ENCODE data around the gene REM2.
"Not testable (repeated sequence)": the region's sequence is repeated elsewhere in the genome, so short reads cannot be mapped to it uniquely, and the experiment has no call there.

The REM2 gene

DNA sequence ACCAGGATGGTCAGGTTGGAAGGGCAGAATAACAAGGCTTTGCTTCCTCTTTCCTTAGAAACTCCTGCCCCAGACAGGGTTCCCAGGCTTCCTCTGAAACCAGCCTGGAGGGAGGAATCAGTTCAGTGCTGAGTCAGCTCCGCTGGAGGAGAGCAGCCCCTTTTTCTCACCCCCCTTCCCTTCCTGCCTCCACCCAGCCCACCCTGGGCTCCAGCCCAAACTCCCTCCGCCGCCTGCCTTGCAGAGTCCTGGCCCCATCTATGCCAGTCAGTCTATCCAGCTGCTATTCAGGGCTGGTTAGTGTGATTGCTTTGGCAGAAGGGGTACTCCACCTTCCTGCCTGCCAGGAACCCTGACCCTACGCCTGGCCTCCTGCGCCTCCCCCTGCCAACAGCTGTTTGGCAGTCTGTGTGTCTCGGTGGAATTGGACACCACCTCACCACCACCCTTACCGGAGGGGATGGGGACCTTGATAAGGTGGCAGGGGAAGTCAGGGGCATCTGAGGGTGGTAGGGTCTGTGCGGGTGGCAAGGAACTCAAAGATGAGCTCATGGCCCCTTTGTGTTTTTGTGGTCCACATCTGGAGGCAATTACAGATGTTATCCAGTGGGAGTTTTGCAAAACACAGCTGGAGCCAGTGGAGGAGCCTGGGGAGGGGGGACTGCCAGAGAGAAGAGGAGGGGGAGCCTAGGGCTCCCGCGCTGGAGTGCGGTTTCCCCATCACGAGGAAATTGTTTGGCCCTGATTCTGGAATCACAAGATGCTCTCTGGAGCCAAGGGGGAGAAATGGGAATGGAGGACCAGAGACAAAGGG, 34.5 kb upstream of the REM2 start:
- DNase-seq (ENCODE audit: low spot score), result peak; percentile 77

DNA sequence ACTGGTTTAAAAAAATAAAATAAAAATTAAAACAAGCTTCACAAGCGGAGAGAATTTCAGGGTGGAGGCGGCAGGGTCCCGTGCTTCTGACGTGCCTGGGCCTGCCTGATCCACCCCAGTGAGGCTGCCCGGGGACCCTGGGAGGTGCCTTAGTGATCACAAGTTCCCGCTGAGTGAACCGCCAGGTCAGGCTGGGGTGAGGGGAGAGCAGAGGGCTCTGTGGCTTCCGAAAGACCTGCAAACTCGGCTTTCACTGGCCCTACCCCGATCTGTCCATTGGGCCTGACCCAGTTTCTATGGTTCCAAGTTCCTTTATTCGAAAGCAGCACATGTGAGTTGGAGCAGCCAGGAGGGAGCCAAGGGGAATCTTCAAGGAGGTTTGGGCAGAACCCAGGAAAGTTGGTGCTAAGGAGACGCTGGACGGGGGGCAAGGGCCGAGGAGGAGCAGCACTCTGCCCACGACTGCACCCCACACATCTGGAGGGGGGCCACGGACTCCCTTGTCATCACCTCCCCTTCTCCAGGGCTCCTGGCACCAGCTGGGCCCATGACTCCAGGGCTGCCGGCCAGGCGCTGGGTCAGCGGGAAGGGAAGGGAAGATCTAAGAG, 33.7 kb upstream of the REM2 start:
- no peak for DNase-seq (ENCODE audit: low spot score)

DNA sequence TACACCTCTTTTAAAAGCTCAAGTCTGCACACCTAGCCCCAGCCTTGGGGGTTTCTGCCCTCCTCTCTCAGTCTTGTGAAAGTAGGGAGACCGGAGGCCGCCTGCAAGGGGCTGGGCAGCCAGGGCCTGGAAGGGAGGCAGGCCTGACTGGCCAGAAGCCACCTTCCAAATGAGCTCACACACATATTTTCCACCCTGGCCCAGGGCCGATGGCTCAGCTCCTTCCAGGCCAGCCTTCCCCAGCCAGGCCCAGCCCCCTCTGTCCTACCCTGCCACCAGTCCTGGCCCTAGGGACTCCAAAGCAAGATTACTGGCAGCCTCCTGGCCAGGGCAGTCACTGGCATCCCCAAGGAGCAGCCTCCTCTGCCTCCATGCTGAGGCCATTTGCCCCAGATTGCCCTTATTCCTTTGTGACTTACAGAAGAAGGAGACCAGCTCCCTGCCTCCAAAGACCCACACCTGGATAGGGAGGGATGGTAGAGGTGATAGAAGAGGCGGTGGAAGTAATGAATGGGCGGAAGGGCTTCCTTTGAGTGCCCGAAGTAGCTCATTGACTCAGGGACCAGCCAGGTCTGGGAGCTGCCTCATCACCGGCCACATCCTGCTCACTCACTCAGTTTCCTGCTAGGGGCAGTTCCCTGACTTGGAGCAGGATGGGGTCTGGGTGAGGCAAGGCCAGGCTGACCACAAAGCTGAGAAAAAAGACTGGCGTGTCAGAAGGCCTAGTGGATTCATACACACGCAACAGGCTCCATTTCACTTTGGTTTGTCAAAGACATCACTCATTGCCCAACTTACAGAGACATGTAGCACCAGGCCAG, 31.9 kb upstream of the REM2 start:
- DNase-seq (ENCODE audit: low spot score), result peak; percentile 84

- not testable (repeated sequence) for DNase-seq (ENCODE audit: low spot score)
Observed at GRCh38 chr14:22852178-22852577, 30.8 kb upstream of the REM2 start.

DNA sequence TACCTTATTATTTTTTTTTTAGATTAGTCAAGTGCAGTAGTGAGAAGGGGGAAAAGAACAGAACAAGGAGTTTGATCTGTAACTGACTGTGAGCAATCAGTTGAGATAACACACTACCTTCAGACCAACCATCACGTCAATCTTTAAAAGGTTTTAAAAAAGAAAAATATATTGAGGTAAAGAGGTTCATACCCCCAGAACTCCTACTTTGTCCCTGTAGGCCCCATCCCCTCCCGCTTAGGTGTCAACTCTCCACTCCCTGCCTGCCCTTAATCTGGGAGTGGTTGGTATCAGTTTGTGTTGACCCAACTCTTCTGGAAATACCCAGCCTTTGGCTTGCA, 30.5 kb upstream of the REM2 start:
- peak; percentile 3 for DNase-seq (ENCODE audit: low spot score)

DNA sequence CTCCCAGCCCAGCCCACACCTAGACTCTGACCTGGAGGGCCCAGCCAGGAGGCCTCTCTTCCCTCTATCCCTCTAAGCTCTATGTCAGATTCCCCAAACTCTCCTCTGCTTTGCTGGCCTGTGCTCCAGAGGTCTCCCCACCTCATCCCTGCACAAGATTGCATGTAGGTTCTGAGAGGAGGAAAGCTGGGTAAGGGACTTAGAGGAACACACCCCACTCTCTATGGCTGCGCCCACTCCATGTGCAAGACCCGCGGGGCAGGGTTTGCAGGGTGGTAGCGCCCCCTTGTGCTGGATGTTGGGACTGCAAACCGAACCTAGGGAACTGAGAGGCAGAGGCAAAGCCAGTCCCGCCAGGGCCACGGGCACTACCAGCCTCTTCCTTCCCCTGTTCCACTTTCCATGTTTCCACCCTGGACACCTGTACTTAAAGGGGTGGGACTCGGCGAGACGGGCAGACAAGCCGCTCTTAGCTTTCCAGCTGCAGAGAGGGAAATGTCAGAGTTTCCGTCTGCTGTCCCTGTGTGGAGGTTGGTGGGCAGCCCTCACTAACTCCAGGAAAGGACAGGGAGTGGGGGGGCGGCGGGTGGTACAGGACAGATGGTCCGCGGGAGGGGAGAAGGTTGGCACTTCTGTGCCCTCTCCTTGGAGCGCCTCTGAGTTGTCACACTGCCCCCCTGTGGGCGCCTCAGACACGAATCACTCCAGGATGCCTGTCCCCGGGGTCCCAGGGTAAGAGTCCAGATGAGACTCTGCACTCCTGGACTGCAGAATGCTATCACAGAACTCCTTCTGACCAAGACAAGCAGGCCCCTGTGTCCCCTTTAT, 29.9 kb upstream of the REM2 start:
- DNase-seq (ENCODE audit: low spot score), result peak; percentile 76

DNA sequence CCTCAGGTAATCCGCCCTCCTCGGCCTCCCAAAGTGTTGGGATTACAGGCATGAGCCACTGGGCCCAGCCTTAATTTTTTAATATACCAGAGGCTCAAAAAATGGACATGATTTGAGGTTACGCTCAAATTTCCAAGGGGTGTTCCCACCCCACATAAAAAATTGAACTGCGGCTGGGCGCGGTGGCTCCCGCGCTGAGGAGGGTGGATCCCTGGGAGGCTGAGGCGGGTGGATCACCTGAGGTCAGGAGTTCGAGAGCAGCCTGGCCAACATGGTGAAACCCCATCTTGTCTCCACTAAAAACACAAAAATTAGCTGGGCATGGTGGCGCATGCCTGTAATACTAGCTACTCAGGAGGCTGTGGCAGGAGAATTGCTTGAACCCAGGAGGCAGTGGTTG, 28.7 kb upstream of the REM2 start:
- not testable (repeated sequence) for DNase-seq (ENCODE audit: low spot score)

GRCh38 chr14:22854963-22855724, 27.9 kb upstream of the REM2 start:
- no peak for DNase-seq (ENCODE audit: low spot score)

DNA sequence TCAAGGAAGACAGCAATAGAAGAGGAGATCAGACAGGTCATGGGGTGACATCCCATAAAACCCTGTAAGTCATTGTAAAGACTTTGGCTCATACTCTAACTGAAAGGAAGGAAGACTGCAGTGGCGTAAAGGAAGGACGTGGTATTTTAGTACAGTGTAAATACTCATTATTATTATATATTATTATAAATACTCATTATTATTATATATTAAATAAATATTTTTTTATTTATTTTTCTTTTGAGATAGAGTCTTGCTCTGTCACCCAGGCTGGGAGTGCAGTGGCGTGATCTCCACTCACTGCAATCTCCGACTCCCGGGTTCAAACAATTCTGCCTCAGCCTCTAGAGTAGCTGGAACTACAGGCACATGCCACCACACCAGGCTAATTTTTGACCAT, 26.6 kb upstream of the REM2 start:
- DNase-seq (ENCODE audit: low spot score), result no peak

DNA sequence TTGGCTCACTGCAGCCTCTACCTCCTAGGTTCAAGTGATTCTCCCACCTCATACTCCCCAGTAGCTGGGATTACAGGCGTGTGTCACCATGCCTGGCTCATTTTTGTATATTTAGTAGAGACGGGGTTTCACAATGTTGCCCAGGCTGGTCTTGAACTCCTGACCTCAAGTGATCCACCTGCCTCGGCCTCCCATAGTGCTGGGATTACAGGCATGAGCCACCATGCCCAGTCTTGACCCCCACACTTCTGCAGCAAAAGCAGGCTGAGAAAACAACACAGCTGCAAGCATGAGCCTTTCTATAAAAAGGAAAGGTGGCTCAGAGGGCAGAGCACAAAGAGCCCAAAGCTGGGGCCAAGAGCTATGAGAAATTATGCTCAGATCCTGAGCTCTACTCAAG, 22.6 kb upstream of the REM2 start:
- DNase-seq (ENCODE audit: low spot score), result not testable (repeated sequence)

DNA sequence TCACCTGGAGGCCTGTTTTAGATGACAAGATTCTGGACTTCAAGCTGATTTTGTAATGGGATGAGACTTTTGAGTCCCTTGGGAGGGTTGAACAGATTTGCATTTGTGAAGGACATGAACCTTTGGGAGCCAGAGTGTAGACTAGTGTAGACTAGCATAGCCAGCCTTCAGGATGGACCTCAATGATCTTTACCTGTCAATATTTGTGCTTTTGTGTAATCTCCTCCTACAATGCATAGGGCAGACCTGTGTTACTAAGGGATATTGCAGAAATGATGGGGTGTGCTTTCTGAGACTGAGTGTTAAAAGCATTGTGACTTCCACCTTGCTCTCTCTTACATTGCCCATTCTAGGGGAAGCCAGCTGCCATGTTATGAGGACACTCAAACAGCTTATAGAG, 21.4 kb upstream of the REM2 start:
- no peak for DNase-seq (ENCODE audit: low spot score)

GRCh38 chr14:22864979-22865378, 18.0 kb upstream of the REM2 start:
- DNase-seq (ENCODE audit: low spot score), result no peak

DNA sequence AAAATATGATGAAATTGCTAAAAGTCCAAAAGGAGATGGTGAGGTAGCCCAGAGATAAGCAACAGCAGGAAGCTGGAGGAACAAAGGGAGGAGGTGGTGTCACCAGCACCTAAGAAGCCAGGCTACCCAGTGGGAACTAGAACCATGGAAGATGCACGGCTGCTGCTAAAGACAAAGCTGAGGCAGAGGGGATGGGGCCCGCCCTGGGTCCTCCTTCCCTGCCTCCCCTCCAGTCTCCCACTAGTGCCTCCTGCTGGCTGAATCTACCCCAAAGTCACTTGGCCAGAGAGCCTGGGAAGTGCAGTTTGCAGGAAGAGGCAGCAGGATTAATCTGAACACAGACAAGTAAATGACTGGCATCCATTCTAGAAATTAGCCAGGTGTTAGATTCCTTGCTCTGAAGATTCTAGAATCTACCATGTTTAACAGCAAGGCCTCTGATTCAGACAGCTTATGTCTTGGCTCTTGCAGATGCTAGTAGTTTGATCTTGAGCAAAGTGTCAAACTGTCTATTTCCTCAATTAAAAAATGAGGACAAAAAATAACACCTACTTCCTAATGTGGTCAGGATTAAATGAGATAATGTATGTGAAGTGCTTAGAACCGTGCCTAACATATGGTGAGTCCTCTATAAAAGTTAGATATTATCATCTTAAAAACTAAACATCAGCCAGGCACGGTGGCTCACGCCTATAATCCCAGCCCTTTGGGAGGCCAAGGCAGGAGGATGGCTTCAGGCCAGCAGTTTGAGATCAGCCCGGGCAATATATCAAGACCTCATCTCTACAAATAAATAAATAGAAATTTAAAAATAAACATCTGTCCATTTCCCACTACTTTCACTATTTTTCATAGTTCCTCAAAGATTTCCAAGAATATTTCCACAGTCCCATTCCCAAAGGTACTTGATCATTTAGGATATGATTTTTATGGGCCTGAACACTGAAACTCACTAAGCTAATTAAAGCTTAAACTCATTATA, 17.3 kb upstream of the REM2 start:
- DNase-seq (ENCODE audit: low spot score), result peak; percentile 11

DNA sequence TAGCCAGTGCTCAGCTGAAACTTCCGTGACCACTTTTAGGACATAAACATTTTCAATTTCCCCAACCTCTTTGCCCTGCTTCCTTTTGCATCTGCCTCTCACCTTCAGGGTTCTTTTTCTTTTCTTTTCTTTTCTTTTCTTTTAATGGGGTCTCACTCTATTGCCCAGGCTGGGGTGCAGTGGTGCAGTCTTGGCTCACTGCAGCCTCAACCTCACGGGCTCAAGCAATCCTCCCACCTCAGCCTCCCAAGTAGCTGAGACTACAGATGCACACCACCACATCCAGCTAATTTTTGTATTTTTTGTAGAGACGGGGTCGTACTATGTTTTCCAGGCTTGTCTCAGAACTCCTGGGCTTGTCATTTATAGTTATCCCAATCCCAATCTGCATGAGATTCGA, 16.1 kb upstream of the REM2 start:
- no peak for DNase-seq (ENCODE audit: low spot score)

DNA sequence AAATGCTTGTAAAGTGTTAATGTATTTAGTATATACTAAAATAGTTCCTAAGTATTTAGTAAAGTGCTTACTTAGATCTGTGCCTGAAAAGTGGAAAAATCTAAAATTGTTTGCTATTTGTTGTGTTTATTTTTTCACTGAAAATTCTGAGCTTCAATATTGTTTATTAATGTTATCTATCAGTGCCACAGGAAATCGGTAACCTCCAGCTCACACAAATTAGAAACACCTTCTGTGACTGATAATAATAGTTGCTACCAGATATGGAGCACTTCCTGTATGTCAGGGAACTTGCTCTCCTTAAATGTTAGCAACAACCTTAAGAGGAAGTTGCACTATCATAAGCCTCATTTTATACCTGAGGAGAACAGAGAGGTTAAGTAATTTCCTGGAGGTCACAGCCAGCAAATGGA, 12.2 kb upstream of the REM2 start:
- no peak for DNase-seq (ENCODE audit: low spot score)

- peak; percentile 87 for DNase-seq (ENCODE audit: low spot score)
Observed at GRCh38 chr14:22871224-22872032, 11.6 kb upstream of the REM2 start, which contains the start of gene LRP10. LRP10 (plus strand) TSS chr14:22871740; CDS start chr14:22872304, 564 bp downstream.

DNA sequence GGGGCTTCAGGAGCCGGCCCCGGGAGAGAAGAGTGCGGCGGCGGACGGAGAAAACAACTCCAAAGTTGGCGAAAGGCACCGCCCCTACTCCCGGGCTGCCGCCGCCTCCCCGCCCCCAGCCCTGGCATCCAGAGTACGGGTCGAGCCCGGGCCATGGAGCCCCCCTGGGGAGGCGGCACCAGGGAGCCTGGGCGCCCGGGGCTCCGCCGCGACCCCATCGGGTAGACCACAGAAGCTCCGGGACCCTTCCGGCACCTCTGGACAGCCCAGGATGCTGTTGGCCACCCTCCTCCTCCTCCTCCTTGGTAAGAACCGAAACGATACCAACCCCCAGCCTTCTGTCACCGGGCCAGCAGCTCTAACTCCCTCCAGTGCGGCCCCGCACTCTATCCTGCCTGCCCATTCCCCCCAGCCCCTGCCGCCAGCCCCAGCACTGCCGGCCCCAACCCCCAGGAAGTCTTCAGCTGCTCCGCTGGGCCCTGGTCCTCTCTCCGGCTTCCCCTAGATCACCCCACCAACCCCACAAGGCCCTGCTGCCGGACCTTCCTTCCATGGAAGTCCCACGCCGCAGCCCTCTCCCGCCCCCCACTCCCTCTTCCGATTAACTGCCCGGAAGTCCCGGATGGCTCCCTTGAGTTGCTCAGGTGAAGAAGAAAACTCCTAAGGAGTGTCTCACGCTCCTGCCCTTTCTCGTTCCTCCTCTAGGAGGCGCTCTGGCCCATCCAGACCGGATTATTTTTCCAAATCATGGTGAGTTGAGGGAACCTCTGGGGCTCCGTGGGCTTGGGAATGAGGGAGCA, 10.8 kb upstream of the REM2 start:
- DNase-seq (ENCODE audit: low spot score), result peak; percentile 86

GRCh38 chr14:22872833-22873520, 10.0 kb upstream of the REM2 start:
- no peak for DNase-seq (ENCODE audit: low spot score)

Measured in AG08396 (cell line).